ENCODE data around the gene IWS1. TPM values are rescaled to one million over a fixed set of nuclear protein-coding genes. Genes with fewer than 3 reads are reported as not detected.

Gene IWS1
- total RNA-seq, 2 experiments from 2014 or later: 40.8 to 43.3 TPM

GRCh38 chr2:127515383-127515915 is 10.8 kb downstream of the IWS1 start:
- POLR2A ChIA-PET: interaction anchor here (2.8 kb wide), 1 partner anchor 11 kb away, joined by 12 read pairs; the partner anchor contains the start of gene IWS1
- H3K27me3 Mint-ChIP-seq: no peaks in the 10 kb centered on the region
- H3K9me3 Mint-ChIP-seq: no peaks in the 10 kb centered on the region
- H3K4me3 Mint-ChIP-seq: no peak overlapping the region
- no peak overlapping the region for H3K27ac Mint-ChIP-seq
- peaks cover 76% of the 10 kb centered on the region for H3K36me3 Mint-ChIP-seq (ENCODE audit: low read depth)
- CTCF ChIA-PET: no interaction called here
- no peak for DNase-seq
- H3K4me1 Mint-ChIP-seq: peaks cover 48% of the 10 kb centered on the region

DNA sequence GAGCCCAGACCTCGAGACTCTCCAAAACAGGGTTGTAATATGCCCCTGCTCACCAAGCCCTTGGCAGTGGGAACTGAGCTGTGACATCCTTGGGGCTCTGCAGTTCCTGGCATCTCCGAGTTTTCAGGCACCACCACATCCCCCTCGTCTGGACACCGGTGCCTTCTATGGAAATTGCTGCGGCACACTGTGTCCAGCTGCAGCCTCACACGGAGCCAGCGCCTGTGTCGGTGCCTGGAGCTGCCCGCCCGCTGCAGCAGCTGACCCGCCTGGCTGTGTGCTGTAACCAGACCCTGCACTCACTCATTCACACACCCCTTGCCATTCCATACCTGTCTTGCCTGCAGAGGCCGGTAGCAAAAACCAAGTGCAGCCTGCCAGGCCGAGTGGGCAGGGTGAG is 11.8 kb downstream of the IWS1 start:
- CTCF ChIA-PET: interaction anchor here (1.1 kb wide), 1 partner anchor 12 kb away, joined by 3 read pairs; the partner anchor contains the start of gene IWS1
- H3K27ac Mint-ChIP-seq: no peak overlapping the region

DNA sequence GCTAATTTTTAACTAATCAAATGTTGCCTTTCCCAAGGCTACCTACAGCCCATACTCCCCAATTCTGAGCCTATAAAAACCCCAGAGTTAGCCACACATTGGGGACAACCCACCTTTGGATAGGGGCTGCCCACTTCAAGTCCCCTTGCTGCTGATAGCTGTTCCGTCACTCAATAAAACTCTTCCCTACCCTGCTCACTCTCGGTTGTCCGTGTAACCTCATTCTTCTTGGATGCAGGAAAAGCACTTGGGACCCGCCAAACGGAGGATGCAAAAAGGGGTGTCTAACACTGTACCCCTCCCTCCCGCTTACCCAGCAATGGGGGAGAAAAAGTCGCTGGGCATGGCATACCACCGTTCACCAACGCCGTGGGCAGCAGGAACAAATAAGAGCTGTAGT is 12.2 kb downstream of the IWS1 start:
- Mint-ChIP-seq H3K4me3 (no peak overlapping the region), H3K27me3 (no peaks in the 10 kb centered on the region), H3K36me3 (ENCODE audit: low read depth) (peaks cover 77% of the 10 kb centered on the region), H3K27ac (no peak overlapping the region), H3K4me1 (peaks cover 50% of the 10 kb centered on the region), H3K9me3 (no peaks in the 10 kb centered on the region)
- ChIA-PET CTCF (interaction anchor here (1.1 kb wide), 1 partner anchor 13 kb away, joined by 3 read pairs; the partner anchor contains the start of gene IWS1), POLR2A (interaction anchor here (2.8 kb wide), 1 partner anchor 12 kb away, joined by 12 read pairs; the partner anchor contains the start of gene IWS1)
- DNase-seq: no peak

More for the DNA sequence above, 11.8 kb downstream of the IWS1 start:
- Mint-ChIP-seq H3K4me1 (peaks cover 50% of the 10 kb centered on the region), H3K4me3 (no peak overlapping the region), H3K27me3 (no peaks in the 10 kb centered on the region), H3K36me3 (ENCODE audit: low read depth) (peaks cover 77% of the 10 kb centered on the region), H3K9me3 (no peaks in the 10 kb centered on the region)
- POLR2A ChIA-PET: interaction anchor here (2.8 kb wide), 1 partner anchor 12 kb away, joined by 12 read pairs; the partner anchor contains the start of gene IWS1
- no peak for DNase-seq

- no peak overlapping the region for H3K4me3 Mint-ChIP-seq
- H3K9me3 Mint-ChIP-seq: no peaks in the 10 kb centered on the region
- POLR2A ChIA-PET: interaction anchor here (1.3 kb wide), 1 partner anchor 14 kb away, joined by 8 read pairs; the partner anchor contains the start of gene IWS1
- no peaks in the 10 kb centered on the region for H3K27me3 Mint-ChIP-seq
- H3K4me1 Mint-ChIP-seq: peaks cover 57% of the 10 kb centered on the region
- CTCF ChIA-PET: no interaction called here
- H3K27ac Mint-ChIP-seq: no peak overlapping the region
- DNase-seq: no peak
- peaks cover 80% of the 10 kb centered on the region for H3K36me3 Mint-ChIP-seq (ENCODE audit: low read depth)
Observed at GRCh38 chr2:127512362-127512761, 13.9 kb downstream of the IWS1 start.

DNA sequence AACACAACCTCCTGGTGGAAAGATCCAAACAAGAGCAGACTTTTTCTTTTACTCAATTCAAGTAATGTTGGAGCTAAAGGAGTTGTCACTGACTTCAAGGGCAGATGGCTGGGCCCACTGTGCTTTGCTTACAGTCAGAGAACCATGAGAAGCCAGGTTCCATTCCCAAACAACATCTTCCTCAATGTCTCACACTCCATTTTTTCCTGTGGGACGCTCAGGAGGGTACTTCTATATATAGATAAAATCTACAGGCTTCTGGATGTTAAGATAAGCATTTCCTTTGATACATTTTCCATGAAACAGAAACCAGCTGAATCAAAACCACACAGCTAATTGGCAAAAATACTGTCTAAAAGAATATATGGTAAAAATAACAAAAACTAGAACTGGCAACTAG is 14.4 kb downstream of the IWS1 start:
- Mint-ChIP-seq H3K27me3 (no peaks in the 10 kb centered on the region), H3K36me3 (ENCODE audit: low read depth) (peaks cover 76% of the 10 kb centered on the region), H3K27ac (no peak overlapping the region), H3K4me1 (peaks cover 54% of the 10 kb centered on the region), H3K4me3 (no peak overlapping the region), H3K9me3 (no peaks in the 10 kb centered on the region)
- DNase-seq: no peak
- ChIA-PET POLR2A (interaction anchor here (1.3 kb wide), 1 partner anchor 14 kb away, joined by 8 read pairs; the partner anchor contains the start of gene IWS1), CTCF (no interaction called here)

- ChIA-PET POLR2A (interaction anchor here (1.3 kb wide), 1 partner anchor 15 kb away, joined by 8 read pairs; the partner anchor contains the start of gene IWS1), CTCF (no interaction called here)
- no peak for DNase-seq
- H3K36me3 Mint-ChIP-seq (ENCODE audit: low read depth): peaks cover 71% of the 10 kb centered on the region
- no peak overlapping the region for H3K27ac Mint-ChIP-seq
- H3K4me3 Mint-ChIP-seq: no peak overlapping the region
- no peaks in the 10 kb centered on the region for H3K9me3 Mint-ChIP-seq
- H3K27me3 Mint-ChIP-seq: no peaks in the 10 kb centered on the region
- H3K4me1 Mint-ChIP-seq: peaks cover 56% of the 10 kb centered on the region
Observed at GRCh38 chr2:127511090-127511695, 15.1 kb downstream of the IWS1 start.

DNA sequence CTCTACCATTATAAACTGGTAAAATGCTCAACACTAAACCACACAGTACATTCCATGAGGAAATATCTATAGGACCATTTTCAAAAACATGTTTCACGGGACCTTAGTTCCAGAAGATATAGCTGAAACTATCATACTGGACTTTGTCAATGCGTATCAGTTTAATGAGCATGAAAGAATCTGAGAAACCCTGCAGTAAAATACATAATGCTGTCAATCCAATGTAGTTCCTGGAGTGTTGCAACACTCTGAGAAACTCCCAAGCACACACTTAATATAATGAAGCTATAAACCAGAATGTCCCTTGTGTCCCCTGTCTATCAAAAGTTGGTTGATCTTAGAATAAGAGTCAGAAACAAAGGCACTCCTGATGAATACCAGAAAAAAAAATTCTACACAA is 16.2 kb downstream of the IWS1 start:
- Mint-ChIP-seq H3K4me3 (no peak overlapping the region), H3K4me1 (peaks cover 54% of the 10 kb centered on the region), H3K9me3 (no peaks in the 10 kb centered on the region), H3K36me3 (ENCODE audit: low read depth) (peaks cover 64% of the 10 kb centered on the region), H3K27me3 (no peaks in the 10 kb centered on the region), H3K27ac (no peak overlapping the region)
- no peak for DNase-seq
- ChIA-PET POLR2A (interaction anchor here (1.5 kb wide), 1 partner anchor 16 kb away, joined by 6 read pairs; the partner anchor contains the start of gene IWS1), CTCF (interaction anchor here (0.5 to 1.7 kb wide), 2 partner anchors 140 to 197 kb away, joined by 3 read pairs; no protein-coding TSS in a partner anchor)

- ChIA-PET CTCF (interaction anchor here (1.2 to 1.7 kb wide), 2 partner anchors 30 to 141 kb away, joined by 3 read pairs; no protein-coding TSS in a partner anchor), POLR2A (no interaction called here)
- H3K9me3 Mint-ChIP-seq: no peaks in the 10 kb centered on the region
- no peak overlapping the region for H3K4me3 Mint-ChIP-seq
- H3K27me3 Mint-ChIP-seq: no peaks in the 10 kb centered on the region
- H3K36me3 Mint-ChIP-seq (ENCODE audit: low read depth): peaks cover 65% of the 10 kb centered on the region
- DNase-seq: no peak
- peaks cover 43% of the 10 kb centered on the region for H3K4me1 Mint-ChIP-seq
- no peak overlapping the region for H3K27ac Mint-ChIP-seq
Observed at GRCh38 chr2:127508631-127509034, 17.7 kb downstream of the IWS1 start.

DNA sequence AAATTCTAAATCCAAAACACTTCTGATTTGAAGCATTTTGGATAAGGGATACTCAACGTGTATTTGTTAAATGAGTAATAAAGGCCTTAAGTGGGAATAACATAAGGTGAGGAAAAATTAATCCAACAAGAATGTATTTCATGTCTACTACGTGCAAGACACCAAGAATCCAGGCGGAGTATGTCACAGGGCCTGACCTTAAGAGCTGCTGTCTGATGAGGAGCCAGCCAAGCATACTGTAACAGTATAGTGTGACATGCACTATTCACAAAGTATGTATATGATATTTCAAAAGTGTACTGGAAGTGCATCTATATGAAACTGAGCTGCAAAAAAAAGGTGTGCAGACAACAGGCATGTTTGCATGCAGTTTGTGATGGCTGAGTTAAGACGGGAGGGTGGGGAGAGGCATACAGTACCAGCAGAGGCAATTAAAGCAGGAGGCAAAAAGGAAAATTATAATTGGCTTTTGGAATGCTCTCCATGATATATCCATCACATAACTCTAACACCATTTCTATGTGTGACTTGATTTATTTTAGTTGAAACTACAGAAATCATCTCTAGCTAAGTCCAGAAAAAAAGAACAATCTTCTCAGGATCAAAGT is 18.2 kb downstream of the IWS1 start:
- H3K36me3 Mint-ChIP-seq (ENCODE audit: low read depth): peaks cover 66% of the 10 kb centered on the region
- POLR2A ChIA-PET: no interaction called here
- H3K4me1 Mint-ChIP-seq: peaks cover 42% of the 10 kb centered on the region

GRCh38 chr2:127506510-127506909 is 19.8 kb downstream of the IWS1 start:
- H3K27me3 Mint-ChIP-seq: no peaks in the 10 kb centered on the region
- no peak overlapping the region for H3K27ac Mint-ChIP-seq
- no peak overlapping the region for H3K4me3 Mint-ChIP-seq
- DNase-seq: no peak
- POLR2A ChIA-PET: no interaction called here
- CTCF ChIA-PET: interaction anchor here (0.9 to 1.3 kb wide), 3 partner anchors 13 to 91 kb away, joined by 3 to 4 read pairs (median 3); no protein-coding TSS in a partner anchor
- no peaks in the 10 kb centered on the region for H3K9me3 Mint-ChIP-seq
- peaks cover 70% of the 10 kb centered on the region for H3K36me3 Mint-ChIP-seq (ENCODE audit: low read depth)
- peaks cover 25% of the 10 kb centered on the region for H3K4me1 Mint-ChIP-seq

More for the DNA sequence above, 18.2 kb downstream of the IWS1 start:
- CTCF ChIA-PET: interaction anchor here (1.2 kb wide), 1 partner anchor 29 kb away, joined by 3 read pairs; no protein-coding TSS in a partner anchor
- DNase-seq: no peak
- H3K9me3 Mint-ChIP-seq: no peaks in the 10 kb centered on the region
- H3K4me3 Mint-ChIP-seq: no peak overlapping the region
- no peaks in the 10 kb centered on the region for H3K27me3 Mint-ChIP-seq
- H3K27ac Mint-ChIP-seq: no peak overlapping the region

GRCh38 chr2:127504552-127505430 is 21.5 kb downstream of the IWS1 start:
- no peak for DNase-seq
- H3K9me3 Mint-ChIP-seq: no peaks in the 10 kb centered on the region
- no peak overlapping the region for H3K27ac Mint-ChIP-seq
- H3K4me1 Mint-ChIP-seq: peaks cover 17% of the 10 kb centered on the region
- H3K36me3 Mint-ChIP-seq (ENCODE audit: low read depth): peaks cover 69% of the 10 kb centered on the region
- CTCF ChIA-PET: interaction anchor here (0.9 to 1.5 kb wide), 4 partner anchors 19 to 26 kb away, joined by 3 to 4 read pairs (median 3); partner anchors contain the start of gene IWS1
- H3K4me3 Mint-ChIP-seq: no peak overlapping the region
- POLR2A ChIA-PET: interaction anchor here (1.0 to 1.5 kb wide), 2 partner anchors 22 to 58 kb away, joined by 3 to 4 read pairs; partner anchors contain the start of gene IWS1
- H3K27me3 Mint-ChIP-seq: no peaks in the 10 kb centered on the region

GRCh38 chr2:127503491-127503890 is 22.8 kb downstream of the IWS1 start:
- no peak overlapping the region for H3K27ac Mint-ChIP-seq

More at GRCh38 chr2:127503491-127503890, 22.8 kb downstream of the IWS1 start:
- Mint-ChIP-seq H3K9me3 (no peaks in the 10 kb centered on the region), H3K4me1 (peaks cover 12% of the 10 kb centered on the region), H3K36me3 (ENCODE audit: low read depth) (peaks cover 67% of the 10 kb centered on the region), H3K4me3 (no peak overlapping the region), H3K27me3 (no peaks in the 10 kb centered on the region)
- CTCF ChIA-PET: no interaction called here
- POLR2A ChIA-PET: interaction anchor here (1.5 kb wide), 1 partner anchor 23 kb away, joined by 4 read pairs; the partner anchor contains the start of gene IWS1
- no peak for DNase-seq

All from activated CD4-positive, alpha-beta memory T cell treated with anti-CD3 and anti-CD28 coated beads, Interleukin-2, amount 10 ng/mL, durations not matched to agents 7 days and 5 days (primary cell).